Neural progenitor cell (in vitro differentiated cells): ENCODE results near the gene NUP50.

Experiments
- EZH2phosphoT487 ChIP-seq: fragments of 200-600 bp; sonication (generic); IDR thresholded peaks from 2 replicates; pipeline ENCODE4 v1.6.1; 2017; ENCODE audit warnings: antibody characterized with exemption
- TF ChIP-seq, protein P1 (sequence below): fragments of 200-600 bp; sonication (generic); IDR thresholded peaks from 2 replicates; pipeline ENCODE4 v1.5.1; 2017; ENCODE audit warnings: antibody characterized with exemption, mild to moderate bottlenecking

DNA sequence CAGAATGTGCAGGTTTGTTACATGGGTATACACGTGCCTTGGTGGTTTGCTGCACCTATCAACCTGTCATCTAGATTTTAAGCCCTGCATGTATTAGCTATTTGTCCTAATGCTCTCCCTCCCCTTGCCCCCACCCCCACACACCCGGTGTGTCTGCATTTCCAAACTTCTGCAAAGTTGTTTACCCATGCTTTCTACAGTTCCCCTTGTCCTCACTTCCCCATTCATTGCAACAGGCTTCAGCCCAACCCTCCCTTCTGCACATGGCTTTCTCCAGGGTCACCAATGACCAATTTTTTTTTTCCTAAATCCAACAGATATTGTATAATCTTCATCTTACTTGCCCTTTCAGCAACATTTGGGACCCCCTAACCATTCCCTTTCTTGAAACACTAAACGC lies 32.0 kb upstream of the NUP50 start:
- TF ChIP-seq, protein P1, sequence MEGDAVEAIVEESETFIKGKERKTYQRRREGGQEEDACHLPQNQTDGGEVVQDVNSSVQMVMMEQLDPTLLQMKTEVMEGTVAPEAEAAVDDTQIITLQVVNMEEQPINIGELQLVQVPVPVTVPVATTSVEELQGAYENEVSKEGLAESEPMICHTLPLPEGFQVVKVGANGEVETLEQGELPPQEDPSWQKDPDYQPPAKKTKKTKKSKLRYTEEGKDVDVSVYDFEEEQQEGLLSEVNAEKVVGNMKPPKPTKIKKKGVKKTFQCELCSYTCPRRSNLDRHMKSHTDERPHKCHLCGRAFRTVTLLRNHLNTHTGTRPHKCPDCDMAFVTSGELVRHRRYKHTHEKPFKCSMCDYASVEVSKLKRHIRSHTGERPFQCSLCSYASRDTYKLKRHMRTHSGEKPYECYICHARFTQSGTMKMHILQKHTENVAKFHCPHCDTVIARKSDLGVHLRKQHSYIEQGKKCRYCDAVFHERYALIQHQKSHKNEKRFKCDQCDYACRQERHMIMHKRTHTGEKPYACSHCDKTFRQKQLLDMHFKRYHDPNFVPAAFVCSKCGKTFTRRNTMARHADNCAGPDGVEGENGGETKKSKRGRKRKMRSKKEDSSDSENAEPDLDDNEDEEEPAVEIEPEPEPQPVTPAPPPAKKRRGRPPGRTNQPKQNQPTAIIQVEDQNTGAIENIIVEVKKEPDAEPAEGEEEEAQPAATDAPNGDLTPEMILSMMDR = no peak
- no peak for TF ChIP-seq EZH2phosphoT487
